Choroid plexus epithelial cell (primary cell): ENCODE measurements around the gene FAM78A.
"Not testable (repeated sequence)": the region's sequence is repeated elsewhere in the genome, so short reads cannot be mapped to it uniquely, and the experiment has no call there.

Source experiments
- DNase-seq: peaks from one replicate; pipeline ENCODE4 v3.0.0-alpha.2; 2010; ENCODE audit warnings: low read depth
- H3K4me3 ChIP-seq: 2 replicates; pipeline ENCODE4 v1.5.1; 2011; ENCODE audit warnings: low read depth, mild to moderate bottlenecking, control low read depth, low read length, moderate library complexity
- CTCF ChIP-seq: conservative IDR thresholded peaks from 2 replicates; pipeline ENCODE4 v1.5.1; 2011; ENCODE audit warnings: low read depth, mild to moderate bottlenecking, control low read depth, inconsistent platforms, low read length, moderate library complexity

FAM78A gene

GRCh38 chr9:131216806-131217205 is 59.5 kb downstream of the FAM78A start:
- no peak overlapping the region for H3K4me3 ChIP-seq
- no peak for TF ChIP-seq CTCF

GRCh38 chr9:131214876-131215275 is 61.4 kb downstream of the FAM78A start:
- H3K4me3 ChIP-seq: no peak overlapping the region
- TF ChIP-seq CTCF: no peak
- no peak for DNase-seq

More at GRCh38 chr9:131216806-131217205, 59.5 kb downstream of the FAM78A start:
- no peak for DNase-seq

- peak; percentile 13 for DNase-seq
- no peak for TF ChIP-seq CTCF
- no peak overlapping the region for H3K4me3 ChIP-seq
Observed at GRCh38 chr9:131214286-131214856, 61.9 kb downstream of the FAM78A start.

- DNase-seq, H3K4me3 ChIP-seq: not testable (repeated sequence)
Observed at GRCh38 chr9:131211920-131212319, 64.4 kb downstream of the FAM78A start.
